Measurements from ENCODE around the gene THRB.

The THRB gene

DNA sequence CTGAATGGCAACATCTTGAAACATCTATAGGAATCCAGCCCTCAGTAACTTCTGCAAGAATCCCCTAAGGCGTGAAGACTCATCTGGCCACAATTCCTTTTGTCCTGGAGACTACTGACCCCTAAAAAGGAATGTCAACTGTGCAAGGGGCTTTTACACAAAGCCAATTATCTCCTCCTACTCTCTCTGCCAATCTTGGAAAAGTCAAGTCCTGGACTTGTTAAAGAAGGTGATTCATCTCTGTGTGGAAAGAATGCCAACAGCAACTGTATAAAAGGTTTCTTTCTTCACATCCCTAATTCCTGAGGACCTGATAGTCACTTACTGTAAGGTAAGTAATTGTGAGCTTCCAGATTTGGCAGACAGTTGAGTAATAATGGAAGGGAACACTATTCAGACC, 22.3 kb downstream of the THRB start:
- Histone ChIP-seq H3K4me3 (ENCODE audit: low read depth, low read length) (no peak overlapping the region), H3K27me3 (ENCODE audit: control insufficient read depth, insufficient read depth, low read length) (no peaks in the 10 kb centered on the region), H3K4me1 (ENCODE audit: control insufficient read depth, insufficient read depth, low read length) (peaks cover 16% of the 10 kb centered on the region), H3K9ac (ENCODE audit: low read length) (no peak overlapping the region), H3K27ac (ENCODE audit: low read depth, low read length) (no peak overlapping the region), H3K36me3 (ENCODE audit: control insufficient read depth, insufficient read depth, low read length) (no peaks in the 10 kb centered on the region), H3K9me3 (ENCODE audit: control insufficient read depth, insufficient read depth, low read depth, low read length) (no peaks in the 10 kb centered on the region; the same call in 1 of the 2 replicates)

- Histone ChIP-seq H3K9ac (ENCODE audit: low read length) (no peak overlapping the region), H3K4me1 (ENCODE audit: control insufficient read depth, insufficient read depth, low read length) (peaks cover 8% of the 10 kb centered on the region), H3K36me3 (ENCODE audit: control insufficient read depth, insufficient read depth, low read length) (no peaks in the 10 kb centered on the region), H3K27ac (ENCODE audit: low read depth, low read length) (no peak overlapping the region), H3K4me3 (ENCODE audit: low read depth, low read length) (no peak overlapping the region), H3K9me3 (ENCODE audit: control insufficient read depth, insufficient read depth, low read depth, low read length) (no peaks in the 10 kb centered on the region; the same call in 1 of the 2 replicates), H3K27me3 (ENCODE audit: control insufficient read depth, insufficient read depth, low read length) (no peaks in the 10 kb centered on the region)
These were observed 23.2 kb downstream of the THRB start for GRCh38 chr3:24471486-24471885.

- Histone ChIP-seq H3K4me3 (ENCODE audit: low read depth, low read length) (no peak overlapping the region), H3K9me3 (ENCODE audit: control insufficient read depth, insufficient read depth, low read depth, low read length) (no peaks in the 10 kb centered on the region; the same call in 1 of the 2 replicates), H3K4me1 (ENCODE audit: control insufficient read depth, insufficient read depth, low read length) (no peaks in the 10 kb centered on the region), H3K27ac (ENCODE audit: low read depth, low read length) (no peak overlapping the region), H3K9ac (ENCODE audit: low read length) (no peak overlapping the region), H3K36me3 (ENCODE audit: control insufficient read depth, insufficient read depth, low read length) (no peaks in the 10 kb centered on the region), H3K27me3 (ENCODE audit: control insufficient read depth, insufficient read depth, low read length) (no peaks in the 10 kb centered on the region)
These were observed 24.4 kb downstream of the THRB start for GRCh38 chr3:24470277-24470676.

- H3K4me1 ChIP-seq (ENCODE audit: control insufficient read depth, insufficient read depth, low read length): no peaks in the 10 kb centered on the region
- H3K4me3 ChIP-seq (ENCODE audit: low read depth, low read length): no peak overlapping the region
- H3K36me3 ChIP-seq (ENCODE audit: control insufficient read depth, insufficient read depth, low read length): no peaks in the 10 kb centered on the region
- no peaks in the 10 kb centered on the region; the same call in 1 of the 2 replicates for H3K9me3 ChIP-seq (ENCODE audit: control insufficient read depth, insufficient read depth, low read depth, low read length)
- no peak overlapping the region for H3K9ac ChIP-seq (ENCODE audit: low read length)
- no peak overlapping the region for H3K27ac ChIP-seq (ENCODE audit: low read depth, low read length)
- no peaks in the 10 kb centered on the region for H3K27me3 ChIP-seq (ENCODE audit: control insufficient read depth, insufficient read depth, low read length)
These were observed 30.3 kb downstream of the THRB start for GRCh38 chr3:24464389-24464788.

- Histone ChIP-seq H3K9ac (ENCODE audit: low read length) (no peak overlapping the region), H3K36me3 (ENCODE audit: control insufficient read depth, insufficient read depth, low read length) (no peaks in the 10 kb centered on the region), H3K27me3 (ENCODE audit: control insufficient read depth, insufficient read depth, low read length) (no peaks in the 10 kb centered on the region), H3K4me1 (ENCODE audit: control insufficient read depth, insufficient read depth, low read length) (no peaks in the 10 kb centered on the region), H3K4me3 (ENCODE audit: low read depth, low read length) (no peak overlapping the region), H3K27ac (ENCODE audit: low read depth, low read length) (no peak overlapping the region), H3K9me3 (ENCODE audit: control insufficient read depth, insufficient read depth, low read depth, low read length) (no peaks in the 10 kb centered on the region; the same call in 1 of the 2 replicates)
These were observed 31.9 kb downstream of the THRB start for GRCh38 chr3:24462737-24463136.

DNA sequence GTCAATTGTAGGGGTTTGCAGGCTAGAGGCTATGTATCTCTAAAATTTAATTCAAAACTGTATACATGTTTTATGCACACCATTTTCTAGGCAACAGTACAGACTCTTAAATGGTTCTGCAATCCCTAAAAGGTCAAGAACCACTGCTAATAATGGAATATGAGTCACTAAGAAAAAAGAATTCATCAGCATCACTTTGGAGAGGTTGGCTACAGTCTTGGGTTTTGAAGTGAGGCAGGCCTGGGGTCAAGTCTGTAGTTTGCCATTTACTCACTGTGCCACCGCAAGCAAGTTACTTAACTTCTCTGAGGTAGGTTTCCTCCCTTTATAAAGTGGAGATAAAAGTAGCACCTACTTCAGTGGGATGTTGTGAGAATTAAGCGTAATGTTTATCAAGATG, 33.7 kb downstream of the THRB start:
- Histone ChIP-seq H3K4me3 (ENCODE audit: low read depth, low read length) (no peak overlapping the region), H3K27me3 (ENCODE audit: control insufficient read depth, insufficient read depth, low read length) (no peaks in the 10 kb centered on the region), H3K9me3 (ENCODE audit: control insufficient read depth, insufficient read depth, low read depth, low read length) (no peaks in the 10 kb centered on the region), H3K9ac (ENCODE audit: low read length) (no peak overlapping the region), H3K4me1 (ENCODE audit: control insufficient read depth, insufficient read depth, low read length) (no peaks in the 10 kb centered on the region), H3K27ac (ENCODE audit: low read depth, low read length) (no peak overlapping the region), H3K36me3 (ENCODE audit: control insufficient read depth, insufficient read depth, low read length) (no peaks in the 10 kb centered on the region)

DNA sequence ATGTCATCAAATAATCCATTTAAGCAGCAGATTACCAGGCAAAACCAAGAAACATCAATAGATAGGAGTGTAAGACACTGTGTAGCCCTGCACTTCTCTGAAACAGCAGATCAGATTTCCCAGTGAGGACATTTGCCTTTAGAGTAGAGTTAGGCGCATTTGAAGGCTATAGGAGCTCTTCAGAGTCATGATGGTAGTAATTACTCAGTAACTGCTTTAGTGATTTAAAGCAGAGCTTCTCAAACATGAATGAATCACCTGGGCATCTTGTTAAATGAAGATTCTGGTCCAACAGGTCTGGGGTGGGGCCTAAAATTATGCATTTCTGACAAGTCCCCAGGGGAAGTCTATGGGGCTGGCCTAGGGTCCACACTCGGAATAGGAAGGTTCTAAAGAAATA, 36.9 kb downstream of the THRB start:
- Histone ChIP-seq H3K27ac (ENCODE audit: low read depth, low read length) (no peak overlapping the region), H3K36me3 (ENCODE audit: control insufficient read depth, insufficient read depth, low read length) (no peaks in the 10 kb centered on the region), H3K9me3 (ENCODE audit: control insufficient read depth, insufficient read depth, low read depth, low read length) (no peaks in the 10 kb centered on the region), H3K27me3 (ENCODE audit: control insufficient read depth, insufficient read depth, low read length) (no peaks in the 10 kb centered on the region), H3K4me3 (ENCODE audit: low read depth, low read length) (no peak overlapping the region), H3K4me1 (ENCODE audit: control insufficient read depth, insufficient read depth, low read length) (no peaks in the 10 kb centered on the region), H3K9ac (ENCODE audit: low read length) (no peak overlapping the region)

DNA sequence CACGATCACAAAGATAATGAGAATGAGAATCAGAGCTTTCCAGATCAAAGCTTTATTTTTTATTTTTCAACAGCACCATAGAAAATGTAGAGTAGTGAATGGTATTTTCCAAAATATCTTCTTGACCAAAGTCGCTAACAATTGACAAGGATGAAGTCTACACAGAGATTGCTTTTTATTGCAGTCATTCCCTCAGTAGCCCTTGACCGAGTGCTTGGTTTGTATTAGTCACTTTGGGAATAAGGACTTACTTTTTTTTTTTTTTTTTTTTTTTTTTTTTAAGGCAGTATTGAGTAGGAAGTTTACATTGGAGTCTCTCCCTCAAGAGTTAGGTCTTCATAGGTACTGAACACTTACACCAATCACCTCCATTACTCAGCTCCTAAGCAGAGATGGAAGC, 39.8 kb downstream of the THRB start:
- Histone ChIP-seq H3K4me3 (ENCODE audit: low read depth, low read length) (no peak overlapping the region), H3K4me1 (ENCODE audit: control insufficient read depth, insufficient read depth, low read length) (no peaks in the 10 kb centered on the region), H3K9ac (ENCODE audit: low read length) (no peak overlapping the region), H3K9me3 (ENCODE audit: control insufficient read depth, insufficient read depth, low read depth, low read length) (no peaks in the 10 kb centered on the region), H3K27me3 (ENCODE audit: control insufficient read depth, insufficient read depth, low read length) (no peaks in the 10 kb centered on the region), H3K36me3 (ENCODE audit: control insufficient read depth, insufficient read depth, low read length) (no peaks in the 10 kb centered on the region), H3K27ac (ENCODE audit: low read depth, low read length) (no peak overlapping the region)

GRCh38 chr3:24454393-24454792, 40.3 kb downstream of the THRB start:
- no peaks in the 10 kb centered on the region for H3K9me3 ChIP-seq (ENCODE audit: control insufficient read depth, insufficient read depth, low read depth, low read length)
- no peak overlapping the region for H3K4me3 ChIP-seq (ENCODE audit: low read depth, low read length)
- no peak overlapping the region for H3K27ac ChIP-seq (ENCODE audit: low read depth, low read length)
- H3K27me3 ChIP-seq (ENCODE audit: control insufficient read depth, insufficient read depth, low read length): no peaks in the 10 kb centered on the region
- no peak overlapping the region for H3K9ac ChIP-seq (ENCODE audit: low read length)
- H3K36me3 ChIP-seq (ENCODE audit: control insufficient read depth, insufficient read depth, low read length): no peaks in the 10 kb centered on the region
- no peaks in the 10 kb centered on the region for H3K4me1 ChIP-seq (ENCODE audit: control insufficient read depth, insufficient read depth, low read length)

GRCh38 chr3:24451461-24452099, 43.1 kb downstream of the THRB start:
- Histone ChIP-seq H3K27me3 (ENCODE audit: control insufficient read depth, insufficient read depth, low read length) (no peaks in the 10 kb centered on the region), H3K4me3 (ENCODE audit: low read depth, low read length) (no peak overlapping the region), H3K27ac (ENCODE audit: low read depth, low read length) (no peak overlapping the region), H3K9me3 (ENCODE audit: control insufficient read depth, insufficient read depth, low read depth, low read length) (no peaks in the 10 kb centered on the region), H3K4me1 (ENCODE audit: control insufficient read depth, insufficient read depth, low read length) (no peaks in the 10 kb centered on the region), H3K9ac (ENCODE audit: low read length) (no peak overlapping the region), H3K36me3 (ENCODE audit: control insufficient read depth, insufficient read depth, low read length) (no peaks in the 10 kb centered on the region)

GRCh38 chr3:24450160-24450907, 44.3 kb downstream of the THRB start:
- Histone ChIP-seq H3K36me3 (ENCODE audit: control insufficient read depth, insufficient read depth, low read length) (no peaks in the 10 kb centered on the region), H3K4me1 (ENCODE audit: control insufficient read depth, insufficient read depth, low read length) (no peaks in the 10 kb centered on the region), H3K4me3 (ENCODE audit: low read depth, low read length) (no peak overlapping the region), H3K9ac (ENCODE audit: low read length) (no peak overlapping the region), H3K9me3 (ENCODE audit: control insufficient read depth, insufficient read depth, low read depth, low read length) (no peaks in the 10 kb centered on the region), H3K27me3 (ENCODE audit: control insufficient read depth, insufficient read depth, low read length) (no peaks in the 10 kb centered on the region), H3K27ac (ENCODE audit: low read depth, low read length) (no peak overlapping the region)

Data from HUES6 (cell line).